CMK (cell line): ENCODE measurements around the gene GRK5.

ENCODE experiments used
- DNase-seq: peaks from one replicate; pipeline ENCODE4 v3.0.0-alpha.2; 2010; ENCODE audit warnings: low read depth

GRK5 gene

GRCh38 chr10:119297207-119297968 is 90.0 kb downstream of the GRK5 start:
- DNase-seq, result no peak

GRCh38 chr10:119298810-119299209 is 91.4 kb downstream of the GRK5 start:
- DNase-seq, result no peak

DNA sequence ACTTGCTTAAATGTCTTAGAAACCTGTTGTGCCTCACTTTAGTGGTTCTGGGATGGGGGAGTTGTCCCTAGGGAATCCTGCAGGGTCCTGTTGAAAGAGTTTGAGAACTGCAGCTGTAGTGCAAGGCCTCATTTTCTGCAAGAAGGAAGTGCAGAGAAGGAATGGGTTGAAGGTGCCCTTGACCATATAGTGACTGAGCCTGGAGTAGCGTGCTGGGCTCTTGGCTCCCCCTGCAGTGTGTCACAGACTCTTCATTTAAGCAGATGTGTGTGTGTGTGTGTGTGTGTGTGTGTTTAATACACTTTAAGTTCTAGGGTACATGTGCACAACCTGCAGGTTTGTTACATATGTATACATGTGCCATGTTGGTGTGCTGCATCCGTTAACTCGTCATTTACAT is 92.2 kb downstream of the GRK5 start:
- DNase-seq, result no peak

DNA sequence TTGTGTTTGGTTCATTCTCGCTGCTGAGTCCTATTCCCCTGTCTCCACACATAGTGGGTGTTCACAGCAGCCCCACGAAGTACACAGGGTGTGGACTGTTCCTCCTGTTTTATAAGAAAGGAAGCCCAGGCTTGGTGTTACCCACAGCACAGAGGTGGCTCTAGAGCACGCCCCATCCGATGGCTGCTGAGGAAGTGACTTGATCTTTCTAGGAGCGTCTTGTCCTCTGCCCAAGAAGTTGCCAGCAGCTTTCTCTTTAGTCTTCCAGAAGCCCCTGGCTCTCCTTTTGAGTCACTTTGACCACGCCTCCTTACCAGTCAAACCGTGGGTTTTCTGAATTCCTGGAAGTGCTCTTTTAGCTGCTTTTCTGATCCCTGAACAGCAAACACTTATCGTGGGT is 94.0 kb downstream of the GRK5 start:
- DNase-seq, result no peak

DNA sequence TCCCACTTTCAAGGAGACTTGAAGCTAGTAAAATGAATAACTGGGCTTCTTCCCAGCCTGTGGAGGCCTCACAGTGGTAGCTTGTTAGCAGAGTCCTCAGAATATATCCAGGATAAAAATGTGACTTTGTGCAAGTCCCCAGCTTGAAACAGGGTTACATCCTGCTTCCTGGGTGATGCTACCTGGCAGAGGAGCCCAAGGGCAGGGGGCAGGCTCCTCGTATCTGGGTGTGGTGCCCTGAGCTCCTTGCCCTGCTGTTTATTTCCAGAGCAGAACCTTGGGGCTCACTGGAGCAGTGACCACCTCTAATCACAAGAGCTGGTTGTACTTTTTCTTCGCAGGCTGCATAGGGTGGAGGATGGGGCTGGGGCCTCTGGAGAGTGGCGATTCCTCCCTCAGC is 94.8 kb downstream of the GRK5 start:
- no peak for DNase-seq

- no peak for DNase-seq
Measured at GRCh38 chr10:119302591-119303253, 95.4 kb downstream of the GRK5 start.

DNA sequence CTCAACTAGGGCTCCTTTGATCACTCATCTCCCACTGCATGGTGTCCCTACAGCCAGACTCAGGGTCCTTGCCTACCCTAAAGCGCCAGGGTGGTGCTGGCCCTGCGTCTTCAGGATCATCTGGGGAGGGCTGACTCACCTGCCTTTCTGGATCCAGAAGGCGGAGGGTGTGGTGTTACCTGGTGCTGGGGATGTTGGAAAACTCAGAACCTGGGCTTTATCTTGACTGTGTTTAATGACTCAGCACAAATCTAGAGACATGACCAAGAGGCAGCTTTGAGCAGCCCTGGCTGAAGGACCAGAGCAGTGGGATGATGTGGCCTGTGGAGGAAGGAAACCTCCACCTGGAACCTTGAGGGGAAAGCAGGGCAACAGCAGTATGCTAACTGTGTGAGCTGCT is 96.5 kb downstream of the GRK5 start:
- no peak for DNase-seq

DNA sequence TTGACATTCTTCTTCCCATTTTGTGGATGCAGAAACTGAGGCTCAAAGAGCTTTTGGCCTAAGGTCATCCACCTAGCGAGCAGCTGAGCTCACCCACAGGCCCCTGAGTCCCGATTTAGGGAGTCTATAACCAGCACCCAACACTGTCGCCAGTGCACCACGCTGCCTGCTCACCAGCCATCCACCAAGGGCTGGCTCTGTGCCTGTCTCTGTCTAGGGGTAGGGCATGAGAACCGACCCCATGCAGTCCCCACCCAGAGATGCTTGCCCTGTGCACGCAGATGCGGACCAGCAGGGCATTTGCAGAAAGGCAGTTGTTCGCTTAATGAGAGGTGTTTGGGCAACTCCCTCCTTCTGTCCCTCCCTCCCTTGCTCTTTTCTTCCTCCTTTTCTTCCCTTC is 97.2 kb downstream of the GRK5 start:
- DNase-seq, result no peak

- no peak for DNase-seq
Measured at GRCh38 chr10:119305860-119306513, 98.6 kb downstream of the GRK5 start.

- DNase-seq, result no peak
Measured at GRCh38 chr10:119306514-119306951, 99.2 kb downstream of the GRK5 start.

- DNase-seq, result no peak
Measured at GRCh38 chr10:119306986-119307392, 99.6 kb downstream of the GRK5 start.

DNA sequence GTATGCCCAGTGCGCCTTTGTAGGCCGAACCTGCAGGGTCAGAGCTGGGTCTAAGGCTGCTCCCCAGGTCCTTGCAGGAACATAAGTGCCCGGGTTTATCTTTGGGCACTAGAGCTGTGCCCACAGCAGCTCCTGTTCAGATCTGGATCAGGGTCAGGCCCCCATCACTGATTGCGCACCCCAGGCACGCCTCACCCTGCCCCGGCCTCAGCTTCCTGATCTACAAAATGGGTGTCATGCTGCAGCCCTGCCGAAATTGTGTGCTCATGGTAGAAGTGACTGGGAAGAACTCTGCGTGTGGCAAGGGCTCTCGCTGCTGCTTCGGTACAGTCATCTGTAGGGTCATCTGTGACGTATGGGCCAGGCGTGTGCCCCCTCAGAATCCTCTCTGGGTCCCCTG is 100.7 kb downstream of the GRK5 start:
- DNase-seq, result no peak

DNA sequence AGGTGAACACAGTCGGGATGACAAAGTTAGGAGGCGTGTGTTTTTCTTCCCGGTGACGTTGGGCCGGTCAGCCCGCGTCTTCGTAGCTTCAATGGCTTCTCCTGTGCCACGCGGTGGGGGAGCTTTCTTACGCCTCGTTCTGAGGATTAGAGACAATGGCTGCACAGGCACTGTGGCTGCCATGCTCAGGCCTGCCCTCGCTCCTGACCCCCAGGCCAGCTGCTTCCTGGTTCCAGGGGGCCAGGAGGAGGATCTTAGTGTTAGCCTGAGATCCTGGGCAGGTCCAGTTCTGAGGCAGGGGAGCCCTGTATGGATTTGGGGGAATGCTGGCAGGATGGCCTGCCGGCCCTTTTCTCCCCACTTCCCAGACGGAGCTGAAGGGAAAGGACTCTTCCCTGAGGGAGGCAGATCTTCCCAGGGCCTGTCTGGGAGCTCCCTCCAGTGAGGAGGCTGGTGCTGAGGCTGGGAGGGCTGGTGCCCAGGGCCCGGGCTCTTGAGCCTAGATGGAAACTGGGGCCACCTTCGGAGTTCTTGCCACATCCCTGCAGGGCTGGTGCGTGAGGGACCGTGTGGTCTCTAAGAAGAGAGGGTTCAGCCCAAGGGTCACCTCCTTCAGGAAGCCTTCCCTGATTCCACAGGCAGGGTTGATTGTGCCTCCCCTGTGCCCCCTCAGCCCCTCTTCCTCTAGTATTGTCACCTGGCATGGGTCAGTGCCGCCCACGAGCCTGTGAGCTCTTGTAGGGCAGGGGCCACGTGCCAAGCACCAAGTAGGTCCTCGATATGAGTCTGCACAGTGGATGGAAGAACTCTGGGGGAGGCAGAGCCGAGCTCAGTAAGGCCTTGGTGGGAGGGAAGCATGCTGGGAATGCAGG is 101.4 kb downstream of the GRK5 start:
- DNase-seq, result no peak

GRCh38 chr10:119309423-119309770 is 102.0 kb downstream of the GRK5 start:
- no peak for DNase-seq

- no peak for DNase-seq
Measured at GRCh38 chr10:119310806-119311205, 103.4 kb downstream of the GRK5 start.

GRCh38 chr10:119312241-119312640 is 104.9 kb downstream of the GRK5 start:
- no peak for DNase-seq

DNA sequence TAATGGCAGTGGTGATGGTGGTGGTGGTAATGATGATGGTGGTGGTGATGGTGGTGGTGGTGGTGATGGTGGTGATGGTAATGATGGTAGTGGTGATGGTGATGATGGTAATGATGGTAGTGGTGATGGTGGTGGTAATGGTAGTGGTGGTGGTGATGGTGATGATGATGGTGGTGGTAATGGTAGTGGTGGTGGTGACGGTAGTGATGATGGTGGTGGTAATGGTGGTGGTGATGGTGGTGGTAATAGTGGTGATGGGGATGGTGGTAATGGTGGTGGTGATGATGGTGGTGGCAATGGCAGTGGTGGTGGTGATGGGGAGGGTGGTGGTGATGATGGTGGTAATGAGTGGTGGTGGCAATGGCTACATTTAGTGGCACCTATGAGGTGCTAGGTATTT is 105.7 kb downstream of the GRK5 start:
- no peak for DNase-seq

- DNase-seq, result no peak
Measured at GRCh38 chr10:119313644-119314043, 106.3 kb downstream of the GRK5 start.

DNA sequence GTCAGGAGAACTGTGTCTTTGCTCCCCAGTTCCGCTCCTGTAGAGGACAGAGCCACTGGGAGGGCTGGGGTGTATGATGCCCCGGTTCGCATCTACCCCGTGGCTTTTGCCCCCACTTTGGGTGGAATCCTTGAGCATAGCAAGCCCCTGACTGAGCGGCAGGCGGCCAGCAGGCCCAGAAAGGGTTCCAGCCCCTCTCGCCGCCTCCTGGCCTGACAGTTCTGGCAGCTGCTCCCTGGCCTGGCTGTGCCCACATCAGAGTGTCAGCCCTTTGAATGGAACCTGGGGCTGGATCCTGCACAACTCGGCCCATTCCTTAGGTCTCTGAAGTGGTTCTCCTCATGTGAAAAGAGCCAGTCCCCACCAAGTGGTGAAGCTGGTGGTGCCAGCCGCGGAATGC is 106.7 kb downstream of the GRK5 start:
- DNase-seq, result no peak

DNA sequence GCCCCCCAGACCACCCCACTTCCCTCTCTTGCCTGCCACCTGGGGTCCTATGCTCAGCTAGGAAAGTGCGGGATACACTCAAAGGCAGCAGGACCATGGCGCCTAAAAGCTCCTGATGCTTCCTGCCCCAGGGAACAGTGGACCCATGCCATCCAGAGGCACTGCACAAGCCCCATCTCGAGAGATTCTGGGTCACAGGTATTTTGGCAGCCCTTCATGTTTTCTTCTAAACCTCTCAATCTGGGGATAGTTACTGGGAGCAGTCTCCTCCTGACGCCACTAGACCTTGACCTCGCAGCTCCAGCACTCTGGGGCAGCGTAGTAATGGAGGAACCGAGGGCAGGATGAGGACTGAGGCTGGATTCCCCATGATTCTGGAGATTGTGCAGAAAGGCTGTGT is 107.1 kb downstream of the GRK5 start:
- DNase-seq, result no peak

GRCh38 chr10:119315128-119316001 is 108.0 kb downstream of the GRK5 start:
- no peak for DNase-seq

DNA sequence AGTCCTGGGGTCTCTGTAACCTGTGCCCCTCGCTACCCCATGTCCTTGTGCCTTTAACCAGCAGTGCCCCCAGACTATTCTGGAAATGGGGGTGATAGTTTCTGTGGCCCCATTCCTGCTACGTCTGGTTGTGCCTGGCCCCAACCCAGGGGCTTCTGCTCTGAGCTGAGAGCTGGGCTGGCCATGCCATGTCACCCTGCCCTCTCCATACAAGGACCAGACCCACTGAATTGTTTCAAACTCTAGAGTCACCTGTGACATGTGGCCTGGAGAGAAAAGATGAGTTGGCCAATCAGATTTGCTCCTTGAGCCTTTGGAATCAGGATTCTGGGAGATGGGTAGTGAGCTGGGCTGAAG is 108.6 kb downstream of the GRK5 start:
- no peak for DNase-seq
